Glutamatergic neuron (in vitro differentiated cells): ENCODE measurements around the gene UBE3C. TPM values are rescaled to one million over a fixed set of nuclear protein-coding genes. Genes with fewer than 3 reads are reported as not detected.

ENCODE experiments used
- DNase-seq: peaks from one replicate; pipeline ENCODE4 v3.0.0; 2022
- H3K27ac Mint-ChIP-seq: one replicate; pipeline ENCODE4 v1.8.0; 2020; ENCODE audit warnings: mild to moderate bottlenecking, mixed read lengths, inconsistent platforms; ENCODE audit not compliant: unreplicated experiment
- H3K27me3 Mint-ChIP-seq: one replicate; pipeline ENCODE4 v1.8.0; 2020; ENCODE audit warnings: mild to moderate bottlenecking, moderate library complexity, mixed read lengths, inconsistent platforms; ENCODE audit not compliant: unreplicated experiment
- H3K36me3 Mint-ChIP-seq: one replicate; pipeline ENCODE4 v1.8.0; 2020; ENCODE audit warnings: mild to moderate bottlenecking, mixed read lengths, inconsistent platforms; ENCODE audit not compliant: unreplicated experiment
- H3K4me1 Mint-ChIP-seq: one replicate; pipeline ENCODE4 v1.8.0; 2020; ENCODE audit warnings: mild to moderate bottlenecking, low read depth, mixed read lengths, inconsistent platforms; ENCODE audit not compliant: unreplicated experiment
- H3K4me3 Mint-ChIP-seq: one replicate; pipeline ENCODE4 v1.8.0; 2020; ENCODE audit warnings: mild to moderate bottlenecking, mixed read lengths, inconsistent platforms; ENCODE audit not compliant: unreplicated experiment
- H3K9me3 Mint-ChIP-seq: one replicate; pipeline ENCODE4 v1.8.0; 2020; ENCODE audit warnings: mild to moderate bottlenecking, moderate library complexity, mixed read lengths, inconsistent platforms; ENCODE audit not compliant: unreplicated experiment
- total RNA-seq: library from RNA; stranded (reverse); fragmentation: NEBNext Ultra II Directional; extraction: Animal tissue kit (Norgen Biotek cat#: 25700); gene quantifications from one replicate; pipeline ENCODE4 v1.2.1, GENCODE V29; 2021; ENCODE audit not compliant: unreplicated experiment
- TF ChIP-seq, protein P1 (sequence below): fragments of 200-600 bp; sonication (generic); IDR thresholded peaks from one replicate; pipeline ENCODE4 v1.5.0; 2021; ENCODE audit not compliant: partially characterized antibody, unreplicated experiment

Gene UBE3C
- total RNA-seq, 1 donor from 2014 or later, result 52.5 TPM

DNA sequence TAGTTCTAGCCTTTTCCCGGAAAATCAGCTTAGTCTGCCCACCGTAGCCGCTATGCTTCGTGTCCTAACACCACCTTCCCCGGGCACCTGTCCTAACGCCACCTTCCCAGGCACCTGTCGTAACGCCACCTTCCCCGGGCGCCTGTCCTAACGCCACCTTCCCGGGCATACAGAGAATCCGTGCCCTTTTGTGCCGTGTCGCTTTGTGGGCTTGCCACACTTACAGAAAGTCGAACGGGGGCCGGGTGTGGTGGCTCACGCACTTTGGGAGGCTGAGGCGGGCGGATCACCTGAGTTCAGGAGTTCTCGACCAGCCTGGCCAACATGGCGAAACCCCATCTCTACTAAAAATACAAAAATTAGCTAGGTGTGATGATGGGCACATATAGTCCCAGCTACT, 124.4 kb downstream of the UBE3C start:
- Mint-ChIP-seq H3K27ac (no peak overlapping the region), H3K27me3 (no peaks in the 10 kb centered on the region), H3K4me1 (peaks cover 4% of the 10 kb centered on the region), H3K9me3 (peaks cover 3% of the 10 kb centered on the region), H3K36me3 (peaks cover 6% of the 10 kb centered on the region), H3K4me3 (no peak overlapping the region)
- TF ChIP-seq, protein P1, sequence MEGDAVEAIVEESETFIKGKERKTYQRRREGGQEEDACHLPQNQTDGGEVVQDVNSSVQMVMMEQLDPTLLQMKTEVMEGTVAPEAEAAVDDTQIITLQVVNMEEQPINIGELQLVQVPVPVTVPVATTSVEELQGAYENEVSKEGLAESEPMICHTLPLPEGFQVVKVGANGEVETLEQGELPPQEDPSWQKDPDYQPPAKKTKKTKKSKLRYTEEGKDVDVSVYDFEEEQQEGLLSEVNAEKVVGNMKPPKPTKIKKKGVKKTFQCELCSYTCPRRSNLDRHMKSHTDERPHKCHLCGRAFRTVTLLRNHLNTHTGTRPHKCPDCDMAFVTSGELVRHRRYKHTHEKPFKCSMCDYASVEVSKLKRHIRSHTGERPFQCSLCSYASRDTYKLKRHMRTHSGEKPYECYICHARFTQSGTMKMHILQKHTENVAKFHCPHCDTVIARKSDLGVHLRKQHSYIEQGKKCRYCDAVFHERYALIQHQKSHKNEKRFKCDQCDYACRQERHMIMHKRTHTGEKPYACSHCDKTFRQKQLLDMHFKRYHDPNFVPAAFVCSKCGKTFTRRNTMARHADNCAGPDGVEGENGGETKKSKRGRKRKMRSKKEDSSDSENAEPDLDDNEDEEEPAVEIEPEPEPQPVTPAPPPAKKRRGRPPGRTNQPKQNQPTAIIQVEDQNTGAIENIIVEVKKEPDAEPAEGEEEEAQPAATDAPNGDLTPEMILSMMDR, result no peak
- no peak for DNase-seq

DNA sequence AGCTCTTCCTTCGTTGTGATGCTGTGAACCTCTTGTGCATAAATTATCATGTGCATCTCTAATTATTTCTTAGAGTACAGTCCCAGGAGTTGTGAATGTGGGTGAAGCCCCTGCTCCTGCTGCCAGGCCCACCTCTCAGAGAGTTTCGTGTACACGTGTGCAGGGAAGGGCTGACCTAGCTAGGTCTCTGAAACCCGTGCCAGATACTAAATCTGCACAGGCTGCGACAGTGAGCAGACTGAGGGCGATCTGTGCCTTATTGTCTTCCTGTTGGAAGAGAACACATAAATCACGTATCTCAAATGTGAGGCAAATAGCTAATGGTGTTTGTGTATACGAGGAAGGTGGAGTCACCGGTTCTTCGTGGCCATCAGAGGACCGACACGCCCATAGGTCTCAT, 126.3 kb downstream of the UBE3C start:
- no peak overlapping the region for H3K4me3 Mint-ChIP-seq
- no peak for DNase-seq
- TF ChIP-seq, protein P1, result no peak
- peaks cover 4% of the 10 kb centered on the region for H3K4me1 Mint-ChIP-seq
- H3K36me3 Mint-ChIP-seq, result peaks cover 6% of the 10 kb centered on the region
- peaks cover 3% of the 10 kb centered on the region for H3K27me3 Mint-ChIP-seq
- no peak overlapping the region for H3K27ac Mint-ChIP-seq
- H3K9me3 Mint-ChIP-seq, result peaks cover 3% of the 10 kb centered on the region

DNA sequence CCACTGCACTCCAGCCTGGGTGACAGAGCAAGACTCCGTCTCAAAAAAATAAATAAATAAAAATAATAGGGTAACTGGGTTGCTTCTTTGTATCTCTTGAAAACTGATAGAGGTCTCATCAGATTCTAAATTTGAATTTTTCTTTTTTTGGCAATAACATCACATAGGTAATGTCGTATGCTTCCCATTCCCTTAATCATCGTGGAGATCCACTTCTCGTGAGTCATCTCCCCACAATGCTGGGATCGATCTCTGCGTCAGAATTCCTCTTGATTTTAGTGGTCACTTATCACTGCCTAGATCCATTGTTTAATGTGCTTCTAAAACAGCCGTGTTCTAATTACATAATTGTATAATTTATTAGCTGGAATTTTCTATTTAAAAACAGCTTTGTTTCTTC, 127.5 kb downstream of the UBE3C start:
- Mint-ChIP-seq H3K36me3 (no peaks in the 10 kb centered on the region), H3K4me3 (no peak overlapping the region), H3K9me3 (peaks cover 3% of the 10 kb centered on the region), H3K27ac (no peak overlapping the region), H3K27me3 (peaks cover 8% of the 10 kb centered on the region), H3K4me1 (peaks cover 4% of the 10 kb centered on the region)
- TF ChIP-seq, protein P1, result no peak
- DNase-seq, result no peak

DNA sequence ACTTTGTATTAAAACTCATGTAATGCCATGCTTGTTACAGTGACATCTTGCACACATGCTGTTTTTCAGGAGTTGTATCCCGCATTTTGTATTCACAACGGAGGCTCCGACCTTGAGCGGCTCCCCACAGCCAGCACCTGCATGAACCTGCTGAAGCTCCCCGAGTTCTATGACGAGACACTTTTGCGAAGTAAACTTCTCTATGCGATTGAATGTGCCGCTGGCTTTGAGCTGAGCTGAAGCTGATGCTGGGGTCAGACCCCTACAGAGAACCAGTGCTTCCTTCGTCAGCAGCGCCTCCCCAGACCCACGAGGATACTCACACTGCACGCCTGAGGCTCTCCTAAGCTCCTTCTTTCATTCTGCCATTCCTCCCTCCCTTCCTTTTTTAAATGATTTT, 128.8 kb downstream of the UBE3C start:
- TF ChIP-seq, protein P1, result no peak
- Mint-ChIP-seq H3K9me3 (peaks cover 3% of the 10 kb centered on the region), H3K36me3 (no peaks in the 10 kb centered on the region), H3K27me3 (peaks cover 8% of the 10 kb centered on the region), H3K4me3 (peak overlapping the region; percentile 23), H3K4me1 (peaks cover 10% of the 10 kb centered on the region), H3K27ac (peak overlapping the region; percentile 48)
- no peak for DNase-seq

DNA sequence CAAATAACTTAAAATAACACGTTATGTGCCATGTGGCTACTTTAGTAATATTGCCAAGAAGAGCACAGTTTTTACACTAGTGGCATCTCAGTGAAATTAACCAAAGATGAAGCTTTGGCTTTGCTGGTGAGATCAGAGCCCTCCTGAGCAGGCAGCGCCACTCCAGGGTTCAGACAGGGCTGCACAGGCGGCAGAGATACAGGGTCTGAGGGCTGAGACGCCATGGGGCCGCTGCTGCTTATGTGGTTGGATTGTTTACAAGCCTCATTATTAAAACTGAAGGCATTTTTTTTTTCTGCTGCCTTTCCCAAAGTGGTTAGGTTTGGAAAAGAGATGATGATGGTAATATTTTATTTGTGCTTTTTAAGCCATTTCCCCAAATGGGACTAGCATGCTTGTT, 129.2 kb downstream of the UBE3C start:
- Mint-ChIP-seq H3K27me3 (peaks cover 8% of the 10 kb centered on the region), H3K36me3 (no peaks in the 10 kb centered on the region), H3K4me3 (peak overlapping the region; percentile 23), H3K9me3 (peaks cover 3% of the 10 kb centered on the region), H3K4me1 (peaks cover 13% of the 10 kb centered on the region), H3K27ac (peak overlapping the region; percentile 48)
- DNase-seq, result no peak
- TF ChIP-seq, protein P1, result no peak
